Smooth muscle cell of the brain vasculature (primary cell): ENCODE results near the gene LIMS2.

Source experiments
- DNase-seq: peaks from one replicate; pipeline ENCODE4 v3.0.0-alpha.2; 2012; ENCODE audit warnings: low read depth, low spot score

LIMS2 gene

DNA sequence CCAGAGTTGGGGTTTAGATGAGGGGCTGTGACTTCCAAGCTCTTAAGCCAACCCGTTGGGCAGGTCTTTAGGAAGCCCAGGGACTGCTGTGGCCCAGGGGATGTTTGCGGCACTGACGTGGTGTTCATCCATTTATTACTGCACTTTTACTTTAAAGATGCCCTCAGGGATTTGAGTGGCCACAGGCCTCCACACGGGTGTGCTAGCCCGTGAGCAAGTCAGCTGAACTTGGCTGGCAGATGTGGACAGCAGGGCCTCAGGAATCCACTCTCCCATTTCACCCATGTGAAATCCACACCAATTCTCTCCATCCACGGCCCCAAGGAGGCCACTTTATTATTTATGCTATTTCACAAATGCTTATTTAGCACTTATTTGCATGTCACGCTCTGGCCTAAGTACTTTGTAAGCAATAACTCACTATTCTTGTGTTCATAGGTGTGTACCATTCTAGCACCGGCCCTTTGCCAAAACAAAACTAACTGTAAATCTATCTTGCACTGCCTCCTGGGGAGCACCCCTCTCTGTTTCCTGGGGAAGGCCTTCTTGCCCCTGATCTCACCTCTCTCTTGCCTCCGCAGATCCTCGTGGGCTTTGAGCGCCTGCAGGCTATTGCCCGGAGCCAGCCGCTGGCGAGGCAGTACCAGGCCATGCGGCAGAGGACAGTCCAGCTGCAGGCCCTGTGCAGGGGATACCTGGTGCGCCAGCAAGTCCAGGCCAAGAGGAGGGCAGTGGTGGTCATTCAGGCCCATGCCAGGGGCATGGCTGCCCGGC is 68.5 kb downstream of the LIMS2 start:
- no peak for DNase-seq

DNA sequence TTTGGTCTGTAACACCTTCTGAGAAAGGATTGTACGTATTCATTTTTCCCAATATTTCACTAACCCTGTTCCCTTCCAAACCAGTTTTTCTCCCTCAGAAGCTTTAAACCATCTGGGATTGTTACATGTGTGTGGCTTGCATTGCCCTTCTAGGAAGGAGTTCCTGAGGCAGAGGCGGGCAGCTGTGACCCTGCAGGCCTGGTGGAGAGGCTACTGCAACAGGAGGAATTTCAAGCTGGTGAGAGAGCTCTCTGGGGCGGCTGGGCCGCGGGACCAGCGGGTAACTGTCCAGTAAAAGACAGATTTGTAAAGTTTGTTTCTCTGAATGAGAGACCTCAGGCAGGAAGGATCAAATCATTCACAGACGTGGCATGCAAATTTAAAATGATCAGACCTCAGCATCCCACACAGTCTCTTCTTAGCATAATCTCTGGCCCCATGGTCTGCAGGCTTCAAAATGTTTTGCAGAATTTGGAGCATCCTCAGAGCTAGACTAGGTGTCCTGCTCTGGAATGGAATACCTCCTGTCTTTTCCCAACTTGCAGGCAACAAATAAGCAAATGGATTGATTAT is 69.6 kb downstream of the LIMS2 start:
- DNase-seq, result no peak

DNA sequence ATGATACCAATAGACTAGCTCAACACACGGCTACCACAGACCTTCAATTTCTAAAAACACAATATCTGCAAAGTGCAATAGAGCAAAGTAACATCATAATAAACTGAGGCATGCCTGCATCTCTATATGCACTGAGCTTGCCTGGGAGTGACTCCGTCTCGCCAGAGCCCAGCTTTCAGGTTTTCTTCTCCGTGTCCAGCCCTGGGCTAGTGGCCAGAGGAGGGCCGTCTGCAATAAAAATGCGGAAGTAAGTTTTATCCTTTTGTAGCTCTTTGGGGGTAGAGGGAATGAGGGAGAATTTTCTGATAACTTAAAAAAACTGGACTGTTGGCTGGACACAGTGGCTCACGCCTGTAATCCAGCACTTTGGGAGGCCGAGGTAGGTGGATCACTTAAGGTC is 70.3 kb downstream of the LIMS2 start:
- no peak for DNase-seq

DNA sequence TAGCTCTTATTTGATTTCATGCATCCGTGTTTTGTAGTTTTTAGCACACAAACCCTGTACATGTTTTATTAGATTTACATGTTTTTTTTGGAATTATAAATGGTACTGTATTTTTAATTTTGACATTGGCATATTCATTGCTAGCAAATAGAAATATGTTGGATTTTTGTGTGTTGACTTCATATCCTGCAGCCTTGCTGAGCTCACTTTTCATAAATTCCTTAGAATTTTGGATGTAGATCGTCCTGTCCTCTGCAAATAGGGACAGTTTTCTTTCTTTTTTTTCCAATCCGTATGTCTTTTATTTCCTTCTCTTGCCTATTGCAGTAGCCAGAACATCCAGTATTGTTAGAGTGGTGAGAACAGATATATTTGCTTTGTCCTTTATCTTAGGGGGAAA is 76.1 kb downstream of the LIMS2 start:
- DNase-seq, result no peak

DNA sequence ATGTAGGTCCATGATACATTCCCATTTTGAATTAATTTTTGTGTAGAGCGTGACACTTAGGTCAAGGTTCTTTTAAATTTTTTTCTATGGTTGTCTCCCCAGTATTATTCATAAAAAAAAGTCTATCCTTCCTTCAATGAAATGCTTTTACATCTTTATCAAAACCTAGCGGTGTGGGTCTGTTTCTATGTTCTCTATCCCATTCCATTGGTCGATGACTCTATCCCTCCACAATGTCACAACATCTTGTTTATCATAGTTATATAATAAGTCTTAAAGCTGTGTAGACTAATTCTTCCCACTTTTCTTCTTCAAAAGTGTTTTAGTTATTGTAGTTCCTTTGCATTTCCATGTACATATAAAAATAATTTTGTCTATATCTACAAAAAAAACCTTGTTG is 76.6 kb downstream of the LIMS2 start:
- no peak for DNase-seq

DNA sequence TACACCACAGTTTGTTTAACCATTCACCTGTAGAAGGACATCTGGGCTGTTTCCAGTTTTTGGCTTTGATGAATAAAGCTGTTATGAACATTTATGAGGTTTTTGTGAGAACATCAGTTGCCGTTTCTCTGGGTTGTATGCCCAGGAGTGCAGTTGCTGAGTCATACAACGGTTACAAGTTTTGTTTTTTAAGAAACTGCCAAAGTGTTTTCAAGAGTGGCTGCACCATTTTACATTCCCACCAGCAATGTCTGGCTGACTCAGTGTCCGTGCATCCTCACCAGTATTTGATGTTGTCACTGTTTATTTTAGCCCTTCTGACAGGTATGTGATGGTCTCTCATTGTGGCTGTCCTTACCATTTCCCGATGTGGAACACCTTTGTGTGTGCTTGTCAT is 77.3 kb downstream of the LIMS2 start:
- no peak for DNase-seq

DNA sequence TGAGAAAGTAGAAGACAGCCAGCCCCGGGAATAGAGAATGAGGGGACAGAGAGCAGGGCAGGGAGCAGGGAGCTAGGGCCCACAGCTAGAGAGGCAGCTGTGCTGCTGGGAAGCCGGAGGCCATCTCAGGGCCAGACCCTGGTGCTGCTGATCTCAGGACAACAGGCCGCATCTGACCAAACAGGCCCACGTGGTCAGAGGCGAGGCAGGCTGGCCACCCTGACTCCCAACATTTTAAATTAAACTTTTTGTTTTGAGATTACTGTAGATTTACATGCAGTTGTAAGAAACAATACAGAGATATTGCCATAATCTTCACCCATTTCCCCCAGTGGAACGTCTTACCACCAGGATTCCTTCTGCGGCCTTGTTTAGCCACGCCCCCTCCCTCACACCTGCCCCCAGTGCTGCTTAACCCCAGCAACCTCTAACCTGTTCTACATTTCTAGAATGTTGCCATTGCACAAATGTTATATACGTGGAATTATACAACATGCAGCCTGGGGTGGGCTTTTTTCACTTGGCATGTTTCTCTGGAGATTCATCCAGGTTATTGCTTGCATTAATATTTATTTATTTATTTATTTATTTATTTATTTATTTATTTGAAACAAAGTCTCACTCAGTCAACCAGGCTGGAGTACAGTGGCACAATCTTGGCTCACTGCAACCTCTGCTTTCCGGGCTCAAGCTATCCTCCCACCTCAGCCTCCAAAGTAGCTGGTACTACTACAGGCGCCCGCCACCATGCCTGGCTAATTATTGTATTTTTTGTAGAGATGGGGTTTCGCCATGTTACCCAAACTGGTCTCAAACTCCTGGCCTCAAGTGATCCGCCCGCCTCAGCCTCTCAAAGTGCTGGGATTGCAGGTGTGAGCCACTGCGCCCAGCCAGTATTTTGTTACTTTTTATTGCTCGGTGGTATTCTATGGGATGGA is 78.0 kb downstream of the LIMS2 start:
- no peak for DNase-seq

DNA sequence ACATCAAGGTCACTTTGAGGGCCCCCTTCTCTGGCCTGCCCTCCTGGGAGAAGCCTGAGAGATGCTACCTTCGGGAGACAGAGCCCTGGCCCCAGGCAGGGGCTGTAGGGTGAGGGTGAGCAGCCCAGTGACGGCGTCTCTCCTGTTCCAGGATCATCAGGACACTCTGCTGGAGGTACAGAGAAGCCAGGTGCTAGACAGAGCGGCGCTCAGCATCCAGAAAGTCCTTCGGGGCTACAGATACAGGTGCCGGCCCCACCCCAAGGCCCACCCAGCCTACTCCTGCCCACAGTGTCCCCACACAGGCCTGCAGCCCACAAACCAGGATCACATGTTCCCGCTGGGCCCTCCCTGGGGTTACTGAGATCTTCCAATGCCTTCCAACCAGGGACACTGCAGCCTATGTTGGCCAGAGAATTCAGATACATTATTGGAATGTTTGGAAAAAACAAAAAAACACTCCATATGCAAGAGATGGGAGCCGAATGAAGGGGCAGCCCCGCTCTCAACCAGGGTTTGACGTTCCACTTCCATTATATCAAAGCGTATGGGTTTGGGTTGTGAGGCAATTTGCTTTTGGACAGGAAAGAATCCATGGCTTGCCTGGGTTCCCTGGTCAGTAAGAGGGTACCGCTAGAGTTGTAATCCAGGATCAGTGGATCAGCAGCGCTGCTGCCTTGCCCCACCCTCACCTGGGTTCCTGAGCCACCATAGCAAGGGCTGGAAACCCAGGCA is 78.9 kb downstream of the LIMS2 start:
- DNase-seq, result no peak

DNA sequence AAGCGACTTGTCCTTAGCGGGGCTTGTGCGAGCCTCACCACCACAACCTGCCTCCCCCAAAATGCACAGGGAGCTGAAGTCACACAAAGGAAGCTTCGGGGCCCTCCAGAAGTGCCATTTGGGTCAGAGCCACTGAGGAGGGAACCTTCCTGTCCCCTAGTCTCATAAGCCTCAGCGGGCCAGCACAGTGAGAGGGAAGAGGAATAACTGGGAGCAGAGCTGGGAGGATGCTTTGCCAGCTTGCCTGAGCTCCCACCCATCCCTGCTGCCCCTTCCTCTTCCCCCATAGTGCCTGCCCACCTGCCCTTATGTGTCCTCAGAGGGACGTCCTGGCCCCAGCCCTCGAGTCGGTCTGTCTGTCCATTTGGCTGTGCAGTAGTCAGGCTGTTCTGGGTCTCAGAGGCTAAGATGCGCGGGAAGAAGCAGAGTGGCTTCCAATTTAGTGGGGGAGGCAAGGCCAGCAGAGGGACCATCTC is 81.2 kb downstream of the LIMS2 start:
- DNase-seq, result no peak

DNA sequence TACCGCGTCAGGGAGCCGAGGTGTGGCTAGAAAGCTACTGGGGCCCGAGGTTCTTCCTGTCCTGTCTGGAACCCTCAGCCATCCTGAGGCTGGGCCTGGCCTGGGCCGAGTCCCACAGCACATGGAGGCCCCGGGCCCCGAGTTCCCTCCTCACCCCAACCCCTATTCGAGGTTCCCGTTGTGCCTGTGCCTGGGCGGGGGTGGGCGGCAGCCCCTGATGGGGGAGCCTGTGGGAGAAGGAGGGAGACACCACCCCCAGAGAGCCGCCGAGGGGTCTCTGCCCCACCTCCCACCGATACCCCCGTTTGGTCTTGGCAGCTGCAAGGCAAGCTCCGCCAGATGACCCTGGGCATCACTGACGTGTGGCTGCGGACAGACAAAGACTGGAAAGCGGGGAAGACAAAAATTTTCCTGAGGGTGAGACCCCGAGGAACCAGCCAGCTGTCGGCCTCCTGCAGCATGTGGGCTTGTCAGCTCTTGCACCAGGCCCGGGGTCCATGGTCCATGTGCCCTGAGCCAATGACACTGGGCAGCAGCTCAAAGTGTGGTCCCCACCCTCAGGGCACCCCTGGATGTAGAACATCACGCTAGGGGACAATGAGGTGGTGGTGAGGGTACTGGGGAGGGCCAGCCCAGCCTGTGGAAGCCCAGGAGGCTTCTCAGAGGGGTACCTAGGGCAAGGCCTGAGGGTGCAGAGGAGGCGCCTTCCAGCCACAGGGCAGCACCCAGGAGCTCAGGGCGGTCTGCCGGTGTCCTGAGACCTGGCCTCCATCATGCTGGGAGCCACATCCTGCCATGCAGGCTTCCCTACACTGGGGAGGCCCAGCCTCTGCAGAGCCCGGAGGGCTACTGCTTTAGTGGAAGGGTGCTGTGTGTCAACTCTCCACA is 81.9 kb downstream of the LIMS2 start:
- no peak for DNase-seq

DNA sequence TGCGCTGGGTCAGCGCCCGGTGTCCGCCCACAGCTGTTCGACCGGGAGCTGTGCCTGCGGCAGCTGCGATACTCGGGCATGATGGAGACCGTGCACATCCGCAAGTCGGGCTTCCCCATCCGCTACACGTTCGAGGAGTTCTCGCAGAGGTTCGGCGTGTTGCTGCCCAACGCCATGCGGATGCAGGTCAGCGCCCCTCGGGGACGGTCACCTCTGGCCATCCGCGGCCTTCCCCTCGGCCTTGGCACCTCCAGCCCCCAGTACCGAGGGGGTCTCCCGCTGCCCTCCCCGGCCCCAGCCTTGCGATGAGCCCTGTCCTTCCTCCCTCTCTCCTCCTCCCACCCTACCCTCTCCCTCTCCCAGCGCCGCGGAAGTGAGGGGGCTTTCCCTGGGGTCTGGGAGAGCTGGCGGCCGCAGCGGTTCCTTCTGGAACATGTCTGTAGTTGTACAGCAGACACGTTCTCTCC is 82.5 kb downstream of the LIMS2 start:
- no peak for DNase-seq

DNA sequence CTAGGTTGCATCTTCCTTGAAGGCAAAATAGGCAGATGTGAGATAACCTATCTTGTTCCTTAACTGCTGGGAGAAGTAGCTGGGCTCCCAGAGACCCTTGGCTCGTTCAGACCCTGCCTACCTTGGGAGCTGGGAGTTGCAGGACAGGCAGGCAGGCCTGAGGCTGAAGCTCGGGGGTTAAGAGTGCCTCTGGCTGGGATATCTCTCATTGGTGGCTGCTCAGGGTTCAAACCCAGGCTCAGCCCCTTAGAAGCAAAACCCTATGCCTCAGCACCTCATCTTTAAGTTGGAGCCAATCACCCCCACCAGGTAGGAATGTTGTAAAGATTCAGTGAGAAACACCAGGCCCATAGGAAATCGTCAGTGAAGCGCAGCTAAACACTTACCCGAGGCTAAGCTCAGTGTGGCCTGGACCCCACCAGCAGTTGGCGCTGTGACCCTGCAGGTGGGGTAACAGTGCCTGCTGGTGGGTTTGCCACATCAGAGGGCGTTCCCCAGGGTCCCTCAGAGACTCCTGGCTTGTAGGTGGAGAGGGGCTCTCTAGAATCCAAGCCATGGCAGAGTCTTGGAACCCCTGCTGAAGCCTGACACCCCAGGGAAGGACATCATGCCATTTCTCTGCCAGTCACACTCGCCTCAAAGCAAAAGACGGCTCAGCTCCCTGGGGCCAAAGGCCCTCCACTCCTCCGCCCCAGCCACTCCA is 84.0 kb downstream of the LIMS2 start:
- no peak for DNase-seq

DNA sequence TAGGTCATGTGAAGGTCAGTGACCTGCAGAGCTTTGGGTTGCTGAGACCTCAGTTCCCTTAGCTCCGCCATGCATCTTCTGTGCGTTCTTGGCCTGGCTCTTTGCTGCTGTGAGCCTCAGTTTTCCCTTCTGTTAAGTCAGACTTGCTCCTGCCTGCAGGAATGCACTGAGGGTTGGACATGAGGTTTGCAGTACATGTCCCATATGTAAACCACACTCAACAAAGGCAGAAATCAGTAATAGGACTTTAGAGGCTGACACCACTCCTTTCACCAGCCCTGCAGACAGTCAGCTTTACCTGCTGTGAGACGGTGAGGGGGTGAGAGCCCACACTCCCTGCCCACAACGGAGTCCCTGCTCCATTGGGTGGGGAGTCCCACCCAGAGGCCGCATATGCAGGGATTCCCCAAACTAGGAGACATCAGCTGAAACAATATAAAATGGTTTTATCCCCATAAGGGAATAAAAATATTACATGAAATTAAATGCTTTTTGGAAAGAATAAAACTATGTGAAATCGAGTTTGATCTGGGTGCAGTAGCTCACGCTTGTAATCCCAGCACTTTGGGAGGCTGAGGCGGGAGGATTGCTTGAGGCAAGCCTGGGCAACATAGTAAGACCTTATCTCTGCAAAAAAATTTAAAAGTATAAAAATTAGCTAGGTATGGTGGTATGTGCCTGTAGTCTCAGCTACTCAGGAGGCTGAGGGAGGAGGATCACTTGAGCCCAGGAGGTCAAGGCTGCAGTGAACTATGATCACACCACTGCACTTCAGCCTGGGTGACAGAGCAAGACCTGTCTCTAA is 84.7 kb downstream of the LIMS2 start:
- no peak for DNase-seq

DNA sequence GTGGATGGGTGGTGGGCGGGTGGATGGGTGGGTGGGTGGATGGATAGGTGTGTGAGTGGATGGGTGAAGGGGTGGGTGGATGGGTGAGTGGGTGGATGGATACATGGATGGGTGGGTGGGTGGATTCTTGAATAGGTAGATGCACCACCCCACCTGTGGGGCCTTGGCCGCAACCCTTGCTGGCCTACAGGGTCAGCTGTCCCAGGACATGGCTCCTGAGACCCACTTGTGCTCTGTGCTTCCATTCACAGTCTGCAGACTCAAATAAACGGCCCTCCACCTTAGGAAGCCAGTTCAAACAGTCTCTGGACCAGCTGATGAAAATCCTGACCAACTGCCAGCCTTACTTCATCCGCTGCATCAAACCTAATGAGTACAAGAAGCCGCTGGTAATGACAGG is 85.5 kb downstream of the LIMS2 start:
- DNase-seq, result no peak

DNA sequence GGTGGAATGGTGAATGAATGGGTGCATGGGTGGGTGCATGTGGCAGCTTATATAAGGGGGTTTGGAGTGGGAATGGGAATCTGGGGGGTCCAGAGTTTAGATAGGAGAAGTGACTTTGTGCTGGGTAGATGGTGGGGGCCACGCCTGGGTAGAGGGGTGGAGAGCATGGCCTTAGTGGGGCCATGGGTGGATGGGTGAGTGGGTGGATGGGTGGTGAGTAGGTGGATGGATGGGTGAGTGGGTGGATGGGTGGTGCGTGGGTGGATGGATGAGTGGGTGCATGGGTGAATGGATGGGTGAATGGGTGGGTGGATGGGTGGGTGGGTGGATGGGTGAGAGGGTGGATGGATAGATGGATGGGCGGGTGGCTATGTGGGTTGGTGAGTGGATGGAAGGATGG is 86.0 kb downstream of the LIMS2 start:
- no peak for DNase-seq
